Right cardiac atrium (tissue), 5 donors: ENCODE measurements around the gene TMEM201. TPM values are rescaled to one million over a fixed set of nuclear protein-coding genes. Genes with fewer than 3 reads are reported as not detected.

Source experiments
- ATAC-seq, 2 donors: fragments of 200-7000 bp; cut with Tn5 transposase; one replicate each; pipeline versions ENCODE4 v1.8.0 to v1.9.1; 2020; ENCODE audit warnings: moderate library complexity in 2 of 2, mild to moderate bottlenecking in 1 of 2
- DNase-seq, 3 donors: peaks; one replicate each; pipeline ENCODE4 v3.0.0-alpha.2; 2020
- H3K27ac ChIP-seq: one replicate; pipeline ENCODE4 v1.5.1; 2013; ENCODE audit warnings: mild to moderate bottlenecking, low read length, control low read depth, moderate library complexity
- H3K27me3 ChIP-seq: one replicate; pipeline ENCODE4 v1.6.1; 2013; ENCODE audit not compliant: control insufficient read depth, insufficient read depth
- H3K4me1 ChIP-seq: one replicate; pipeline ENCODE4 v1.6.1; 2013; ENCODE audit warnings: low read length; ENCODE audit not compliant: control insufficient read depth, insufficient read depth
- H3K4me3 ChIP-seq: one replicate; pipeline ENCODE4 v1.5.1; 2013; ENCODE audit warnings: low read length, control low read depth
- H3K9me3 ChIP-seq: one replicate; pipeline ENCODE4 v1.6.1; 2013; ENCODE audit warnings: low read length; ENCODE audit not compliant: control insufficient read depth
- WGBS: extraction: QIAGEN DNeasy Blood & Tissue Kit; methylation state at CpG from one replicate; pipeline ENCODE4 v1.1.7; 2013; 5-methylcytosine and 5-hydroxymethylcytosine counted together
- intact Hi-C, 4 donors: fragments of 100-400 bp; cut with DNase I; formaldehyde crosslinking; loops; one replicate each; pipeline versions ENCODE4 v1.11.0 to v1.14.0; 2022 to 2023
- long read RNA-seq, 4 donors: library from polyadenylated mRNA; unstranded; transcript quantifications; one replicate each; pipeline ENCODE4 v2.0.0, GENCODE V29; 2020 to 2021
- polyA plus RNA-seq: library from polyadenylated mRNA; stranded (reverse); fragments of 200-250 nt; gene quantifications from one replicate; pipeline ENCODE4 v1.2.3, GENCODE V29; 2013
- total RNA-seq, 4 donors: library from RNA; stranded (reverse); fragmentation: NEBNext Ultra II Directional; extraction: Animal tissue kit (Norgen Biotek cat#: 25700); gene quantifications; one replicate each; pipeline ENCODE4 v1.2.1, GENCODE V29; 2021
- donor health status: healthy with polysubstance abuse.
- donor health status: DM: no; HTN: yes; CAD: no.
- donor health status: DM: no; HTN: no; CAD: no.
- donor health status: DM: no; HTN: yes; CAD: no; lungs with severe emphysema.
- donor health status: DM: yes; HTN: yes; CAD: no.

The TMEM201 gene
- total RNA-seq (10 to 100 TPM; 18.4 to 23.3 (median 21.1) TPM), polyA plus RNA-seq (14.5 TPM)
- long read RNA-seq, donor 1, transcript TMEM201-201 (6 exons, 3,851 nt), result major isoform, 31 of 67 reads
- long read RNA-seq, donor 1, partial matches to known transcripts, result 33 of 67 reads
- long read RNA-seq, donor 1, other reads (novel, unspliced or antisense), result 3 of 67 reads
- long read RNA-seq, donor 2, transcript TMEM201-201 (6 exons, 3,851 nt), result major isoform, 20 of 42 reads
- long read RNA-seq, donor 2, partial matches to known transcripts, result 19 of 42 reads
- long read RNA-seq, donor 2, other reads (novel, unspliced or antisense), result 2 of 42 reads
- long read RNA-seq, donor 3, transcript TMEM201-201 (6 exons, 3,851 nt), result major isoform, 12 of 92 reads
- long read RNA-seq, donor 3, partial matches to known transcripts, result 78 of 92 reads
- long read RNA-seq, donor 3, other reads (novel, unspliced or antisense), result 0 of 92 reads
- long read RNA-seq, donor 4, transcript TMEM201-201 (6 exons, 3,851 nt), result major isoform, 18 of 35 reads
- long read RNA-seq, donor 4, partial matches to known transcripts, result 6 of 35 reads
- long read RNA-seq, donor 4, other reads (novel, unspliced or antisense), result 11 of 35 reads

GRCh38 chr1:9588551-9589143 is at the start of gene TMEM201:
TSS of gene TMEM201 (plus strand) at chr1:9588911. CDS start at chr1:9588931, 20 bp downstream.
- peak within 1 kb of the TSS; percentile 76 for H3K4me3 ChIP-seq
- no peaks in the 10 kb centered on the region for H3K27me3 ChIP-seq
- peaks cover 28% of the 10 kb centered on the region for H3K4me1 ChIP-seq
- H3K9me3 ChIP-seq, result no peaks in the 10 kb centered on the region
- intact Hi-C loops, result no loop called here
- H3K27ac ChIP-seq, result peak within 1 kb of the TSS; percentile 42
- peak; percentile 95 to 99 (median 98) for DNase-seq
- peak; percentile 89 to 92 for ATAC-seq
- under 1% methylated on average over 93 of the region's 94 CpGs for WGBS

DNA sequence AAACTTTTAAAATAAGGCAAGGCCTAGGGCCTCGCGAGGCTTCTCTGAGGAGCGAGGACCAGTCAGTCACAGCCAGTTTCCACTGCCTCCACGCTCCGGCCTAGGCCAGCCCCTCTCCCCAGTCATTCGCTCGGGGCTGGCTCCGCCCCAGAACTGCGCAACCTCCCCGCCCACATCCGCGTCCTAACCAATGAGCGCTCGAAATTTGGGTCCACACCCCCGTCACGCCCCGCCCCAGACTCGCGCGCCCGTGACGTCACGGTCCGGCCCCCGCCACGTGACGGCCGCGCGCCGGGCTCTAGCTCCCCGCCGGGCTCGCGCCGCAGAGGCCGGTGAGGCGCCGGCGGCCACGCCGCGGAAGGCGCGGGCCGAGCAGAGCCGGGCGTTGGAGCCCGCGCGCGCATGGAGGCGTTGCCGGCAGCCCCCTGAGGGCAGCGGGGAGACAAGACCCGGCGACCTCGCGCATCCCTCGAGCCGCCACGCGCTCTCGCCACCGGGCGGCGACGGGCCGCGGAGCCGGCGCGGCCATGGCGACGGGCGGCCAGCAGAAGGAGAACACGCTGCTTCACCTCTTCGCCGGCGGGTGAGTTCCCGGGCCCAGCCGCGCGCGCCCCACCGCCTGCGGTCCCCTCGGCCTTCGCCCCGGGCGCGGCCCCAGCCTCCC is 49.4 kb upstream of the TMEM201 start, which contains the start of gene SLC25A33:
TSS of gene SLC25A33 (plus strand) at position 301 of the 664 bp plus-strand sequence. CDS start at position 528, 227 bp downstream.
- Histone ChIP-seq H3K27ac (peak within 1 kb of the TSS; percentile 79), H3K4me3 (peak within 1 kb of the TSS; percentile 50), H3K4me1 (peaks cover 6% of the 10 kb centered on the region), H3K9me3 (no peaks in the 10 kb centered on the region), H3K27me3 (no peaks in the 10 kb centered on the region)
- ATAC-seq (peak; percentile 99), DNase-seq (peak; percentile 97 to 99 (median 99))
- under 1% methylated on average over 91 of the region's 92 CpGs for WGBS
- intact Hi-C loops, result no loop called here

DNA sequence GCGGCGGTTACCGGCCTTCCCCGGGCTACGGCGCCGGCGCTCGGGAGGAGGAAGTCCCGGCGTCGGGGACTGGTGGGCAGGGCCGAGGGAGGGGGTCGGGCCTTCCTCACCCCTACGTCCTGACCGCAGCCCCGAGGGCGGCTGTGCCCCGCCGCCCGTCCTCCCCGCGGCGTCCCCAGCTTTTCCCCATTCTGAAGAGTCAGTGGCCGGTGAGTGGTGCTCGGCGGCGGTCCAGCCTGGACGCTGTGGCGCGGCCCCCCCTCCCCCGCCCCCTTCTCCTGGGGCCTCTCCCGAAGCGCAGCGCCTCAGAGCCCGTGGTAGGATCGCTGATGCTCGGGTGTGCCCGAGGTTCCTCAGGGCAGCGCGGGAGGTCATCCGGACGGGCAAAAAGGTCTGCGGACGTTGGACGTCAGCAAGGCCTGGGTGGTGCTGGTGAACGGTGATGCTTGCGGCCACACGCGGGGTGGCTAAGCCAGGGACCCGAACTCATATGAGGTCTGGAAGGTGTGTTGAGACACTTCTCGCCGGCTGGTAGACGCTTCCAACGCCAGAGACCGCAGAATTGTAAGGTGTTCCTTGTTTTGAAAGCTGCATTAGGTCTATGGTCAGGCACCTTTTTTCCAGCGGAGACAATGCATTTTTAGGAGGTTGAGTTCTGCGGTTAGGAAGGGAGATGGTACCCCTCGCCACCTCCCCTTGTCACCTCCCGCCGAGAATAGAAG is 48.7 kb upstream of the TMEM201 start:
- 5% methylated on average over 61 of the region's 61 CpGs for WGBS
- ATAC-seq (peak; percentile 52 to 62), DNase-seq (peak; percentile 58 to 85 (median 81))
- H3K4me3 ChIP-seq, result peak overlapping the region; percentile 50
- intact Hi-C loops, result no loop called here
- no peaks in the 10 kb centered on the region for H3K27me3 ChIP-seq
- no peaks in the 10 kb centered on the region for H3K9me3 ChIP-seq
- peaks cover 6% of the 10 kb centered on the region for H3K4me1 ChIP-seq
- H3K27ac ChIP-seq, result peak overlapping the region; percentile 79

- WGBS, result 2% methylated on average over 3 of the region's 3 CpGs
- no peak for DNase-seq
- no peak for ATAC-seq
- intact Hi-C loops, result no loop called here
- H3K4me1 ChIP-seq, result peaks cover 6% of the 10 kb centered on the region
- no peaks in the 10 kb centered on the region for H3K27me3 ChIP-seq
- H3K9me3 ChIP-seq, result no peaks in the 10 kb centered on the region
- H3K4me3 ChIP-seq, result peak overlapping the region; percentile 27
- H3K27ac ChIP-seq, result peak overlapping the region; percentile 49
Measured at GRCh38 chr1:9542430-9542829, 46.3 kb upstream of the TMEM201 start.

DNA sequence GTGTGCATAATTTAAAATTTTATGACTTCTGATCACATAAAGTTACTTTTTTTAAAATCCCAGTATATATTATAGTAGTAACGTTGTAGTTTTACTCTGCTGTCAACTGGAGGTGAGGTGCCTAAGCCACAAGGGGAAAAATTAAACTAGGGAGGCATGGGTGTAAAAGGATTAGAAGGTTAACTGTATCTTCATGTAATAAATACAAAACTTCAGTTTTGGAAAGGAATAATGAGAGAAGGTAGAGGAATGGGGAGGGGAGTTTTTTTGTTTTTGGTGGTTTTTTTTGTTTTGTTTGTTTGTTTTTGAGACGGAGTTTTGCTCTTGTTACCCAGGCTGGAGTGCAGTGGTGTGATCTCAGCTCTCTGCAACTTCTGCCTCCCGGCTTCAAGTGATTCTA is 43.8 kb upstream of the TMEM201 start:
- intact Hi-C loops, result no loop called here
- H3K27me3 ChIP-seq, result no peaks in the 10 kb centered on the region
- no peak overlapping the region for H3K4me3 ChIP-seq
- H3K27ac ChIP-seq, result no peak overlapping the region
- 76% methylated on average over 3 of the region's 3 CpGs for WGBS
- no peaks in the 10 kb centered on the region for H3K9me3 ChIP-seq
- ATAC-seq (no peak), DNase-seq (no peak)
- H3K4me1 ChIP-seq, result peaks cover 9% of the 10 kb centered on the region

DNA sequence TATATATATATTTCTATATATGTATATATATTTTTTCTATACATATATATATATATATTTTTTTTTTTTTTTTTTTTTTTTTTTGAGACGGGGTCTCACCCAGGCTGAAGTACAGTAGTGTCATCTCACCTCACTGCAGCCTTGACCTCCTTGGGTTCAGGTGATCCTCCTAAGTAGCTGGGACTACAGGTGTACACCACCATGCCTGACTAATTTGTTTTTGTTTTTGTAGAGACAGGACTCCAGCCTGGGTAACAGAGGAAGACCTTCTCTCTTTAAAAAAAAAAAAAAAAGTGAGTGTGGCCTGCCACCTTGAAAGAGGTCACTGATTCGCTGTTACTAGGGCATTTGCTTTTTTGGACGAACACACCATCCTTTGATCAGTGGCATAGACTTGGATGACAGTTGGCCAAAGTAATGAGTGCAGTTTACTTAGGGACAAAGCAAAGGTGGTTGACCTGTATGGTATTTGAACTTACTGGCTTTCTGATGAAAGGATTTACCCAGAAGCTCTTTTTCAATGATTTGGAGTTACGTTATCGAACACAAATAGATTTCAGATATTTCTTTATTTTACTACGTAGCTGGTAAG is 38.7 kb upstream of the TMEM201 start:
- ATAC-seq (no peak), DNase-seq (no peak)
- H3K4me3 ChIP-seq, result no peak overlapping the region
- WGBS, result 91% methylated on average over 6 of the region's 6 CpGs
- peak overlapping the region; percentile 64 for H3K27ac ChIP-seq
- intact Hi-C loops, result no loop called here
- peaks cover 3% of the 10 kb centered on the region for H3K4me1 ChIP-seq
- H3K9me3 ChIP-seq, result no peaks in the 10 kb centered on the region
- H3K27me3 ChIP-seq, result no peaks in the 10 kb centered on the region

DNA sequence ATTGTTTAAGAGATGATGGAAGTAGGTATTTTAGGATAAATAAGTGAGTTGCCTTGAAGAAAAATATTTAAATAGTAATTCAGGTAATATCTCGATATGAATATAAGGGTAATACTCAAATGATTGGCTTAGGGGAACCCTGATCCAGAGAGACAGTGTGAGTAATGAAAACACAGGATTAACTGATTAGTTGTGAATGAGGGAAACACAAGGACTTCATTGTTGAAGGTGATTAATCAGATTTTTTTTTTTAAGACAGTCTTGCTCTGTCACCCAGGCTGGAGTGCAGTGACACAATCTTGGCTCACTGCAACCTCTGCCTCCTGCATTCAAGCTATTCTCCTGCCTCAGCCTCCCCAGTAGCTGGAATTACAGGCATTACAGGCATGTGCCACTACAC is 36.7 kb upstream of the TMEM201 start:
- no peaks in the 10 kb centered on the region for H3K9me3 ChIP-seq
- H3K4me3 ChIP-seq, result no peak overlapping the region
- DNase-seq (no peak), ATAC-seq (no peak)
- 95% methylated on average over 1 of the region's 1 CpG for WGBS
- no peaks in the 10 kb centered on the region for H3K27me3 ChIP-seq
- no peak overlapping the region for H3K27ac ChIP-seq
- peaks cover 3% of the 10 kb centered on the region for H3K4me1 ChIP-seq
- intact Hi-C loops, result no loop called here

GRCh38 chr1:9553736-9554144 is 35.0 kb upstream of the TMEM201 start:
- Histone ChIP-seq H3K27me3 (no peaks in the 10 kb centered on the region), H3K27ac (no peak overlapping the region), H3K9me3 (no peaks in the 10 kb centered on the region), H3K4me1 (peaks cover 4% of the 10 kb centered on the region), H3K4me3 (no peak overlapping the region)
- no peak for ATAC-seq
- intact Hi-C loops, result no loop called here
- 86% methylated on average over 4 of the region's 4 CpGs for WGBS
- no peak for DNase-seq

GRCh38 chr1:9555942-9556341 is 32.8 kb upstream of the TMEM201 start:
- WGBS, result 81% methylated on average over 4 of the region's 4 CpGs
- intact Hi-C loops, result no loop called here
- Histone ChIP-seq H3K4me3 (peak overlapping the region; percentile 6), H3K4me1 (peaks cover 1% of the 10 kb centered on the region), H3K27me3 (no peaks in the 10 kb centered on the region), H3K9me3 (no peaks in the 10 kb centered on the region), H3K27ac (peak overlapping the region; percentile 96)
- peak; percentile 34 to 50 for ATAC-seq
- no peak for DNase-seq

DNA sequence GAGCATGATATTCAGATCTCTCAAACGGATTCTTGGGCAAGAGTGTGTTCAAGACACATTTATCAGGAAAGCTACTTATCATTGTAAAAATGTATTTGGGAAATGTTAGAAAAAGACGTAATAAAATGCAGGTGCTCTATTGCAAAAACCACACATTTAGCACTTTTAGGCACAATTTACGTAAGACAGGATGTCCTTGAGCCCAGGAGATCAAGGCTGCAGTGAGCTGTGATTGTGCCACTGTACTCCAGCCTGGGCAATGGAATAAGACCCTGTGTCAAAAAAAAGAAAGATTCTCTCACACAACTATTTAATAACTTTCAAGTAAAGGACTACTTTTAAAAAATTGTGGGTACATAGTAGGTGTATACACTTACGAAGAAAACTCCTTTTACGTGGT is 31.1 kb upstream of the TMEM201 start:
- 84% methylated on average over 5 of the region's 5 CpGs for WGBS
- no peaks in the 10 kb centered on the region for H3K27me3 ChIP-seq
- ATAC-seq (no peak), DNase-seq (no peak)
- no peaks in the 10 kb centered on the region for H3K9me3 ChIP-seq
- no peak overlapping the region for H3K27ac ChIP-seq
- peaks cover 1% of the 10 kb centered on the region for H3K4me1 ChIP-seq
- H3K4me3 ChIP-seq, result no peak overlapping the region
- intact Hi-C loops, result no loop called here
